ENCODE data around the gene KCNIP1. TPM values are rescaled to one million over a fixed set of nuclear protein-coding genes. Genes with fewer than 3 reads are reported as not detected.

The KCNIP1 gene
- polyA plus RNA-seq, 2 of the 4 experiments (the other 2 are of a cell fraction): not detected

DNA sequence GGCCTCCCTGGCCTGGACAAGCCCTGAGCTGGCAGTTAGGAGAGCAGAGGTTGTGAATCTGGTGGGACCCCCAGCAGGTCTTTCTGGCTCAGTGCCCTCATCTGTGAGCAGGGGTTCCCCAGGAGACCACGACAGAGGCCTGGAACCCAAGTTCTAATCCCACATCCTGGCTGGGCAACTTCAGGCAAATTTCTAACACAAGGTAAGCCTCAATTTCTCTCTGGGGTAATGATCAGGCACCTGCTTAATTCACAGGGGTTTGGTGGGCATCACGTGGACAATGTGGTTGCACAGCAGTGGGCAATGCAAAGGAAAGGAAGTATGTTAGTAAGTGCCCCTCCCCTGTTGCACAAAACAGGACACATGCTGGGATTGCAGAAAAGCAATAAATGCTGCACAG, 1.9 kb upstream of the KCNIP1 start:
- H3K4me3 ChIP-seq: no peak overlapping the region
- H3K4me1 ChIP-seq: no peaks in the 10 kb centered on the region
- ChIA-PET POLR2A (no interaction called here), CTCF (interaction anchor here (1.3 to 1.5 kb wide), 2 partner anchors 12 to 67 kb away, joined by 3 to 4 read pairs; no protein-coding TSS in a partner anchor)
- H3K9me3 ChIP-seq: no peaks in the 10 kb centered on the region
- H3K27ac ChIP-seq: no peak overlapping the region
- FAIRE-seq (no peak), ATAC-seq (no peak), DNase-seq (ENCODE audit: low read depth in 1 of 2, low spot score in 1 of 2) (no peak)
- WGBS (ENCODE audit: missing lambda C conversion rate): 25% methylated on average over 1 of the region's 2 CpGs
- no peak overlapping the region for H3K4me2 ChIP-seq
- TF ChIP-seq EHF (CRISPR knock-in tag; IDR thresholded peaks at IDR 0.05) (no peak), NFE2L2 (conservative IDR thresholded peaks at IDR 0.05; ENCODE audit: low read length) (no peak)

DNA sequence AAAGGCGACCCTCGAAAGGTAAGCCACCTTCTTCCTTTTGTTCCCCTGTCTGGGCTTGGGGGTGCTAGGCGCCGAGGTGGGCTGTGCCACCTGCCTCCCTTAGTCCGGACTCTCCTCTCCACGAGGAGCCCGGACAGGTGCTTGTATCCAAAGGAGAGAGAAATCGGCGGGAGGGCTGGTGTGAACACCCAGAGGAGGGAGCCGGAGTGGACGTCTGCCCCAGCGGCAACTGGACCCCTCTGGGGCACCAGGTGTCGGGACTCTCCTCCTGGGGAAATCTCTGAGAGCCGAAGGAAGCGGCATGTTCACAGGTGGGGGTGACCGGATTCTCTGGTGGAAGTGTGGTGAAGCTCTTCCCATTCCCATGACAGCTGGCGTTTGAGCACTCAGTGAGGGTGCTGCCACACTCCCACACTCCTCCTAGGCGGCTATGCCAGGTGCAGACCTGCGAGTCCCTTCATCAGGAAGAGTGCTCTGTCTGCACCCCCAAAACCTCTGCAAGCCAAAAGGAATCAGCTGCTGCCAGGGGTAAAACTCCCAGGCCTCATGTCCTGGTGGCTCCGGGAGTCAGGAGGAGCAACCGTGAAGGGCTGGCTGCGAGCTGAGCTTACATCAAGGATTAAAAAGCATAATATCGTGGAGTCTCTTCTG, 921 bp downstream of the KCNIP1 start:
- ChIA-PET CTCF (interaction anchor here (1.3 to 1.4 kb wide), 3 partner anchors 10 to 98 kb away, joined by 3 to 5 read pairs (median 4); no protein-coding TSS in a partner anchor), POLR2A (no interaction called here)
- Histone ChIP-seq H3K9me3 (no peaks in the 10 kb centered on the region), H3K4me1 (peaks cover 4% of the 10 kb centered on the region; the same call in 1 of the 3 replicates), H3K27ac (peak overlapping the region in 1 of 2 experiments; percentile 83; a peak in 1 of 6 replicates), H3K4me3 (no peak overlapping the region), H3K4me2 (peak overlapping the region; percentile 92; the same call in 2 of the 3 replicates)
- FAIRE-seq: no peak
- WGBS (ENCODE audit: missing lambda C conversion rate): 92% methylated on average over 19 of the region's 23 CpGs
- no peak for DNase-seq (ENCODE audit: low read depth in 1 of 2, low spot score in 1 of 2)
- TF ChIP-seq JUNB (IDR thresholded peaks at IDR 0.05): no peak
- no peak for TF ChIP-seq RARB (CRISPR knock-in tag; IDR thresholded peaks at IDR 0.05)
- TF ChIP-seq HOXB13 (CRISPR knock-in tag; IDR thresholded peaks at IDR 0.05; ENCODE audit: low read depth): no peak
- no peak for TF ChIP-seq NR3C1 (IDR thresholded peaks at IDR 0.05)
- no peak for TF ChIP-seq RNF2 (IDR thresholded peaks at IDR 0.05; ENCODE audit: borderline replicate concordance, low read depth)
- no peak for TF ChIP-seq SREBF2 (IDR thresholded peaks at IDR 0.05)
- no peak for TF ChIP-seq MYC (IDR thresholded peaks at IDR 0.05; ENCODE audit: borderline replicate concordance, low read length)
- no peak for TF ChIP-seq POLR2AphosphoS2 (conservative IDR thresholded peaks at IDR 0.05; ENCODE audit: low read length)
- TF ChIP-seq, protein P1, sequence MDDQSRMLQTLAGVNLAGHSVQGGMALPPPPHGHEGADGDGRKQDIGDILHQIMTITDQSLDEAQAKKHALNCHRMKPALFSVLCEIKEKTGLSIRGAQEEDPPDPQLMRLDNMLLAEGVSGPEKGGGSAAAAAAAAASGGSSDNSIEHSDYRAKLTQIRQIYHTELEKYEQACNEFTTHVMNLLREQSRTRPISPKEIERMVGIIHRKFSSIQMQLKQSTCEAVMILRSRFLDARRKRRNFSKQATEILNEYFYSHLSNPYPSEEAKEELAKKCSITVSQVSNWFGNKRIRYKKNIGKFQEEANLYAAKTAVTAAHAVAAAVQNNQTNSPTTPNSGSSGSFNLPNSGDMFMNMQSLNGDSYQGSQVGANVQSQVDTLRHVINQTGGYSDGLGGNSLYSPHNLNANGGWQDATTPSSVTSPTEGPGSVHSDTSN (IDR thresholded peaks at IDR 0.05): no peak
- no peak for TF ChIP-seq ZC3H11A (IDR thresholded peaks at IDR 0.05)
- TF ChIP-seq, protein P2, sequence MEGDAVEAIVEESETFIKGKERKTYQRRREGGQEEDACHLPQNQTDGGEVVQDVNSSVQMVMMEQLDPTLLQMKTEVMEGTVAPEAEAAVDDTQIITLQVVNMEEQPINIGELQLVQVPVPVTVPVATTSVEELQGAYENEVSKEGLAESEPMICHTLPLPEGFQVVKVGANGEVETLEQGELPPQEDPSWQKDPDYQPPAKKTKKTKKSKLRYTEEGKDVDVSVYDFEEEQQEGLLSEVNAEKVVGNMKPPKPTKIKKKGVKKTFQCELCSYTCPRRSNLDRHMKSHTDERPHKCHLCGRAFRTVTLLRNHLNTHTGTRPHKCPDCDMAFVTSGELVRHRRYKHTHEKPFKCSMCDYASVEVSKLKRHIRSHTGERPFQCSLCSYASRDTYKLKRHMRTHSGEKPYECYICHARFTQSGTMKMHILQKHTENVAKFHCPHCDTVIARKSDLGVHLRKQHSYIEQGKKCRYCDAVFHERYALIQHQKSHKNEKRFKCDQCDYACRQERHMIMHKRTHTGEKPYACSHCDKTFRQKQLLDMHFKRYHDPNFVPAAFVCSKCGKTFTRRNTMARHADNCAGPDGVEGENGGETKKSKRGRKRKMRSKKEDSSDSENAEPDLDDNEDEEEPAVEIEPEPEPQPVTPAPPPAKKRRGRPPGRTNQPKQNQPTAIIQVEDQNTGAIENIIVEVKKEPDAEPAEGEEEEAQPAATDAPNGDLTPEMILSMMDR (IDR thresholded peaks at IDR 0.05): no peak
- TF ChIP-seq, protein P3, sequence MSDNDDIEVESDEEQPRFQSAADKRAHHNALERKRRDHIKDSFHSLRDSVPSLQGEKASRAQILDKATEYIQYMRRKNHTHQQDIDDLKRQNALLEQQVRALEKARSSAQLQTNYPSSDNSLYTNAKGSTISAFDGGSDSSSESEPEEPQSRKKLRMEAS (IDR thresholded peaks at IDR 0.05): no peak
- TF ChIP-seq, protein P4, sequence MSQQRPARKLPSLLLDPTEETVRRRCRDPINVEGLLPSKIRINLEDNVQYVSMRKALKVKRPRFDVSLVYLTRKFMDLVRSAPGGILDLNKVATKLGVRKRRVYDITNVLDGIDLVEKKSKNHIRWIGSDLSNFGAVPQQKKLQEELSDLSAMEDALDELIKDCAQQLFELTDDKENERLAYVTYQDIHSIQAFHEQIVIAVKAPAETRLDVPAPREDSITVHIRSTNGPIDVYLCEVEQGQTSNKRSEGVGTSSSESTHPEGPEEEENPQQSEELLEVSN (IDR thresholded peaks at IDR 0.05; ENCODE audit: borderline replicate concordance, low read depth): no peak
- TF ChIP-seq, protein P5, sequence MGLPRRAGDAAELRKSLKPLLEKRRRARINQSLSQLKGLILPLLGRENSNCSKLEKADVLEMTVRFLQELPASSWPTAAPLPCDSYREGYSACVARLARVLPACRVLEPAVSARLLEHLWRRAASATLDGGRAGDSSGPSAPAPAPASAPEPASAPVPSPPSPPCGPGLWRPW (IDR thresholded peaks at IDR 0.05): no peak
- TF ChIP-seq CHD4 (IDR thresholded peaks at IDR 0.05; ENCODE audit: borderline replicate concordance): no peak
- no peak for TF ChIP-seq HDAC2 (IDR thresholded peaks at IDR 0.05)
- no peak for TF ChIP-seq RAD21 (conservative IDR thresholded peaks at IDR 0.05 in 1 of 2, IDR thresholded peaks at IDR 0.05 in 1 of 2)
- no peak for TF ChIP-seq KDM1A (IDR thresholded peaks at IDR 0.05; ENCODE audit: low read depth)
- no peak for TF ChIP-seq TP53 (CRISPR knock-in tag; IDR thresholded peaks at IDR 0.05)
- ATAC-seq: no peak
